ENCODE measurements around the gene HEMGN.

HEMGN gene

DNA sequence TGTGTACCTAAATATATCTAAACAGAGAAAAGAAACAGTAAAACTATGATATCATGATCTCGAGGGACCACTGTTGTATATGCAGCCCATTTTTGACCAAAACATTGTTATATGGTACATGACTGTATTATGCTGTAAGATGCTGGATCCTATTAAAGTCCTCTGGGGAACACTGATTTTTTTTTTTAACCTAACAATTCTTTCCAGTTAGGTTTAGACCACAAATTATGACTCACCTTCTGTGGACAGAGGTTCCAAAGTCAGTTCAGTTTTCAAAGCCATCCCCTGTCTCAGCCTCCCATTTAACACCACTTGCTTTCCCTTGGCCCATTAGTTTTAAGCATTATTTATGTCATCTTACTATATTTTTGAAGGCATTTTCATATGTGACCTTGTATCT is 42.8 kb downstream of the HEMGN start:
- no peak for FAIRE-seq

DNA sequence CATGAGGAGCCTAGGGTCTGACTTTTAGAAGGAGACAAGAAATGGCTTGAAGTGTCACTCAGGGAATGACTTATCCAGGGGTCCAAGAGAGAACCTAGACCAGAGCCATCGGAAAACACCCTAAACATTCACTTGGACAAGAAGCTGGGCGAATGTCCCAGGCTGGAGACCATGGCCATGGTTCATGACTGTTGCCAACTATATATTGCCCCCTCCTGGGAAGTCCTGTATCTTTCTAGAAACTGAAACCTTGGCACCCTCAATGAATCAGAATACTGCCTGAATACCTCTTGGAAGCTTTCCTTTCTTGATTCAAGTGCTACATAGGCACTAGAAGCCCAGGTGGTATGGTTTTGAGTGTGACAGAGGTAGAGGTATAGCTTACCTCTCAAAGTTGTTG is 45.6 kb downstream of the HEMGN start:
- FAIRE-seq: no peak

DNA sequence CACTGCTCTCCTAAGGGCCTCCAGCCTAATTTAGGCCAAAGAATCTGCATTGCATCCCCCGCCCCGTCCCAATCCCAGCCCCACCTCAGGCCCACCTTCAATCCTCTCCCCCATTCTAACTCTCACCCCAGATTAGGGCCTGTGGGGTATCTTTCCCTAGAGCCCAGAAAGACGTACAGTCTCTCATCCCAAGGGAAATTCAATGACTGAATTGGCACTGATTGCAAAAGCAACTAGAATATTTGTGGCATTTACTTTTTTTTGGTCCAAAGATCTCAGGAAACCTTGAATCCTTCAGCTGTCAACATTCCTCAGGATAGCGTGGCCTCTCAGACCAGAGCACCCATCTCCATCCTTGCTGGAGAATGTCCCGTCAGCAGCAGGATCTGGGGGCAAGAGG is 46.2 kb downstream of the HEMGN start:
- no peak for FAIRE-seq

DNA sequence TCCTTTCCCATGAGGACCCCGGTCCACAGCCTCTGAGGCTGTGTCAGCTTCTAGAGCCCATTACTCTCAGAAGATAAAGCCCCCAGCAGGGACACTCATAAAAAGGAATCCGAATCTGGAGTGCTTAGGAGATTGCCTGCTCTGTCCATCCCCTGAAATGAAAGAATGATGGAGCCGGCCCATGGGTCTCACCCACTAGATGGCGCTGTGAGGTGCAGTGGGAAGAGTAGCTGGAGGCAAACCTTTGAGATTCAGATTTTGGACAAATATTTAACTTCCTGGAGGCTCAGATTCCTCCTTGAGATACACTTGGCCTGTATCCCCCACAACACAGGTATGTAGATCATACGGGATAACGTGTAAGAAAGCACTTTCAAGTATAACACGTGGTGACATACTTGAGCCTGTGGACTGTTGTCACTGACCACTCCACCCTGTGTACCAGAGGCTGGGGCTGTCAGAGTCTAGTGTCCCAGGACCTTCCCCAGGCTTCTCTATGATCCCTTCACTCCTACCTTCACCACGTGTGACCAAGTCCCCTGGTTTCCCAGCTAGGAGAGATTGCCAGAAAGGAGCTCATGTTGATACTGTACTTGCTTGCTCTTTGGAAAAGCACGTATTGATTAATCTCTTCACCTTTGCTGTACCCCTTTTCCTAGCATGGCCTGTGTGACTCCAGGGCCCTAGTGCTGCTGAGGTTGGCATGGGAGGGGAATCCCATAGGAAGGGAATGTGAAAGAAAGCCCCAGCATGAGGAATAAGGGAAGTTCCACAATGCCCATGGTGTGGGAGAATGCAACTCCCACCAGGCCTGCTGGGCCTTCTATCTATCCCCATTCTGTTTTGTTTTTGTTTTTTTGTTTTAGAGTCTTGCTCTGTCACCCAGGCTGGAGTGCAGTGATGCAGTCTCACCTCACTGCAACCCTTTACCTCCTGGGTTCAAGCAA is 47.8 kb downstream of the HEMGN start:
- no peak for FAIRE-seq

- FAIRE-seq: no peak
Observed at GRCh38 chr9:97880336-97880735, 57.6 kb downstream of the HEMGN start.
